Measurements from ENCODE around the gene UBAC1.
"Not testable (repeated sequence)": the region's sequence is repeated elsewhere in the genome, so short reads cannot be mapped to it uniquely, and the experiment has no call there.

The UBAC1 gene

GRCh38 chr9:135892327-135892726, 68.8 kb downstream of the UBAC1 start:
- not testable (repeated sequence) for DNase-seq

GRCh38 chr9:135891027-135891631, 70.0 kb downstream of the UBAC1 start:
- DNase-seq: no peak

DNA sequence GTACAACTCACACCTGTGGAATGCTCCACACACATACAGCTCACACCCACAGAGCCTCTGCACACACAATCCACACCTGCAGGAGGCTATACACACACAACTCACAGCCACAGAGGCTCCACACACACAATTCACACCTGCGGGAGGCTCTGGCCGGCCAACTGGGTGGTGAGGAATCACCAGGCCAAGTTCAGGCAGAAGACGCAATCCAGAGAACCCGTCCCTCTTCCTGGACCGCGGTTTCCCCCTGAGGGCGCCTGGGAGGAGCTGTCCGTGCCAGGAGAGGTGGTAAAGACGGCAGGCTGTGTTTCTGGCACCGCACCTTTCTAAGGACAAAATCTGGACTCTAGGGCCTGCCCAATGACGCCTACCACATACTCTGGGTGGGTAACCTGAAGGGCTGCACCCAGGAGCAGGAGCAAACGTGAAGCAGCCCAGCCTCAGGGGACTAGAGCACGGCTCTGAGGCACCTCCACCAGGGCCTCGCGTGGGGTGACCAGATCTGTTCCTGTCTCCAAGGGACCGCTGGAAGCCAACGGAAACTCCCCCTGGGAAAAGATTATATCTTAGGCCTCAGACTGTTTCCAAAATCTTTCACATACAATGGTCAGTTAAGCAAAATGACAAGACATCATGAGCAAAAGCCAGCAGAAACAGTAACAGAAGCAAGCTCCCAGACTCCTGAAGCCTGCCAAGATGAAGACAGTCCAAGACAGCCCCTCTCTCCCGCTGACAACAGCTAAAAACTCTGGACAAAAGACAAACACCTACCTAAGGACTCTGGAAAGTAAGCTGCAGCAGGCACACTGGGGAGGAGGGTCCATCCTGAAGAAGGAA, 70.8 kb downstream of the UBAC1 start:
- DNase-seq: no peak

DNA sequence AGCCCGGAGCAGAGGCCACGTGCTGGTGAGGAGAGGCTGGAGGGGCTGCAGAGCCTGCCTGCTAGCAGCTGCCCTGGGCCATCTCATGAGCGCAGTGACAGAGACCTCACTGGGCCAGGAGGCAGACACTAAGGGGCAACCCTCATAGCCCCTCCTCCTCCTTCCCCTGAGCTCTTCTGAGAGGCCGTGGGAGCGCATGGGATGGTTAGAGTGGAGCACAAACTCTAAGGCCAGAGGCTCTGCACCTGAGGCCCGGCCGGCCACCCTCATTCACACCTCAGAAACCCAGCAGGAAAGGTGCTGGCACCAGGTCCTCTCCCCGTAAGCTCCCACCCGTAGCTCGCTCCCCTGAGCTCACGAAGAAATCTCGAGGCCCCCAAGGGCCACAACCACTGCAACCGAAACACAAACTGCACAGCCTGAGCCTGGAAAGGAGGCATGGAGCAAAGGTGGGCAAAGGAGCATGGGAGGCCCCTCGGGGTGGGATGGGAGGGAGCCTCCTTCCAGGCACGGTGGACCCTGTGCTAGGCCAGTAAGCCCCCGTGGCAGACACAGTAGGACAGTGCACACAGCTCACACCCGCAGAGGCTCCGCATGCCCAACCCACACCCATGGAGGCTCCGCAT, 71.5 kb downstream of the UBAC1 start:
- no peak for DNase-seq

DNA sequence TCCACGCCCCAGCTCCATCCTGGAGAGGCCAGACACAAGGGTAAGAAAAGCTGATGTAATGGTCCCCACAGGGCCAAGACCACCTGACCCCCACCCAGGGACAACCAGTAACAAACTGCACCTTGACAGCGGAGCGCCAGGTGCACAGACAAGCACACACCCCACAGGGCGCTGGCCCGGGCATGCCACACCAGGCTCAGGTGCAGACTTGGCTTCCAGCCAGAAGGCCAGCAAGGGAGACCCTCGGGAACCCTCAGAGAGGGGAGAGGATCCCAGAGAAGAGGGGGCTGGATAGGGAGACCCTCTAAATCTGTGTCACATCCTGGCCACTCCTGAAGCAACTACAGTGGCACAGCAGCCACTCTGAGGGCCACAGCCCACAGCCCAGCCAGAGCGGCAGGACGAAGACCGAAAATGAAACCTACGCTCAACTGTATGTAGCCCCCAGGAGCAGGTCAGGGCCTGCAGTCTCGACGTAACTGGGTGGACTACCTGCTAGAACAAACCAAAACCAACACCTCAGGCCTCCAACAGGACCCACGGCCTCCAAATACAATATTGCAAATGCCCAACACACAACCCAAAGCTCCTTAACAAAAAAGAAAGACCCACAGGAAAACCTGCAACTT, 72.3 kb downstream of the UBAC1 start:
- no peak for DNase-seq

GRCh38 chr9:135888126-135888765, 72.9 kb downstream of the UBAC1 start:
- no peak for DNase-seq

GRCh38 chr9:135887585-135888050, 73.6 kb downstream of the UBAC1 start:
- DNase-seq: peak; percentile 47

- DNase-seq: no peak
Observed at GRCh38 chr9:135887021-135887507, 74.1 kb downstream of the UBAC1 start.

GRCh38 chr9:135886147-135886981, 74.8 kb downstream of the UBAC1 start:
- DNase-seq: no peak

DNA sequence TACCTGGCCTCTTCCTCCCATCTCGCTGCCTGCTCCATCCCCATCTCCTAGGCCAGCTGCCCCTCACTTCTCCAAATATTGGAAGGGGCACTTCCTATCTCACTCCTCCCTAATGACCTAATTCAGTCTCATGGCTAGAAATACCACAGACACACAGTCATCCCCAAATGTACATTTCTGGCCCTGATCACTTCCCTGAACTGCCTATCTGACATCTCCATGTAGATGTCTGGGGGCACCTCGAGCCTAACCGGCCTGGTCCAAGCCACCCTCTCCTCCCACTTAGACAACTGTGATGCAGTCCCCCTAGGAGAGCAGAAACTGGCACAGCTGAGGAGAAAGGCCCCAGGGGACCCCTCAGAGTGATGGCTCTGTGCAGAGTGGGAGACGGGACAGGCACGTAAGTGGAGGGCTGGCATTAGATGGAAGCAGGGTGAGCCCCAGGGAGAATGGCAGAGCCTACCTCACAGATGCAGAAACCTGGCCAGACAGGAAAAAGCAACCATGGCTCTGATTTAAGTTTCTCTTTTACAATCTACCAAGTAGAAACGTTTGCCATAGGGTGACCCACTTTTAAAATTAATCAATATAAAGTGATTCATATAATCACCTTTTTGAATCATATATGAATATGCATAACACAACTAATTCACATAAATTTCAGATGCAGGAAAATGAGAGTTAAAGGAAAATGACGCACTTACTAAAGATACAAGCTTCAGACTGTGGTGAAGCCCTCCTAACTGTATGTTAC, 75.9 kb downstream of the UBAC1 start:
- DNase-seq: no peak

- DNase-seq: no peak
Observed at GRCh38 chr9:135884328-135885035, 76.7 kb downstream of the UBAC1 start.

- DNase-seq: no peak
Observed at GRCh38 chr9:135883410-135884089, 77.6 kb downstream of the UBAC1 start.

Measured in activated CD4-positive, CD25-positive, alpha-beta regulatory T cell treated with anti-CD3 and anti-CD28 coated beads, Interleukin-2, amount 50 U/mL, for 72 hours (primary cell).